HCT116 (cell line): ENCODE data around the gene CHST9. TPM values are rescaled to one million over a fixed set of nuclear protein-coding genes. Genes with fewer than 3 reads are reported as not detected.

Experiments used
- ATAC-seq: fragments of 200-7000 bp; cut with Tn5 transposase; 2 replicates; pipeline ENCODE4 v1.9.1; 2020; ENCODE audit warnings: mild to moderate bottlenecking, moderate library complexity
- BruUV-seq: library from RNA; stranded (reverse); fragments of 400-500 nt; replicated peaks from 2 replicates; lab custom pipeline; 2021; lab: Mats Ljungman, UMichigan
- CTCF ChIA-PET: fragments of 300-600 bp; sonication (Branson Sonifier 250); formaldehyde crosslinking; loops from one replicate; lab custom pipeline; 2021; ENCODE audit warnings: antibody characterized with exemption; lab: Charles Lee
- POLR2A ChIA-PET: fragments of 300-600, 350-600 bp; sonication (Branson Sonifier 250); formaldehyde crosslinking; loops from one replicate; lab custom pipeline; 2021; ENCODE audit warnings: antibody characterized with exemption; lab: Charles Lee
- RAD21 ChIA-PET, 2 experiments: fragments of 300-600 bp; sonication (Branson Sonifier 250); formaldehyde crosslinking; loops; one replicate each; lab custom pipeline; 2023; ENCODE audit warnings: low total read pairs in 2 of 2; ENCODE audit not compliant: uncharacterized antibody in 2 of 2, unreplicated experiment in 2 of 2, low non-redundant PET in 1 of 2; lab: Charles Lee
- DNase-seq: peaks from one replicate; pipeline ENCODE4 v3.0.0-alpha.2; 2010; ENCODE audit warnings: low read depth, low spot score
- H2AFZ ChIP-seq: fragments of 200-600 bp; shearing (Covaris generic), sonication (generic); 2 replicates; pipeline ENCODE4 v1.6.1; 2017; ENCODE audit warnings: low read depth, mixed run types, mixed read lengths, antibody characterized with exemption, low read length; ENCODE audit not compliant: poor library complexity, severe bottlenecking
- H3K27ac ChIP-seq: 2 replicates; pipeline ENCODE4 v1.5.1; 2012; ENCODE audit warnings: low read depth, low read length
- H3K27me3 ChIP-seq: fragments of 200-600 bp; sonication (generic); 2 replicates; pipeline ENCODE4 v1.6.1; 2016; ENCODE audit warnings: mixed run types, low read length, mixed read lengths; ENCODE audit not compliant: insufficient read depth
- H3K36me3 ChIP-seq, 2 experiments: fragments of 200-500 bp in 1 of 2; fragments of 200-600 bp in 1 of 2; sonication (Bioruptor generic) in 1 of 2; sonication (generic) in 1 of 2; 2 replicates each; pipeline versions ENCODE4 v1.5.1 to v1.6.1; 2014 to 2016; ENCODE audit warnings: low read length in 2 of 2, inconsistent platforms in 1 of 2, mixed read lengths in 1 of 2, mixed run types in 1 of 2; ENCODE audit not compliant: insufficient read depth in 2 of 2, control insufficient read depth in 1 of 2
- H3K4me1 ChIP-seq, 2 experiments: fragments of 200-600 bp in 1 of 2; sonication (generic) in 1 of 2; 2 replicates each; pipeline versions ENCODE4 v1.5.1 to v1.6.1; 2012 to 2017; ENCODE audit warnings: low read length in 2 of 2, inconsistent platforms in 1 of 2, mild to moderate bottlenecking in 1 of 2, mixed read lengths in 1 of 2, mixed run types in 1 of 2, moderate library complexity in 1 of 2; ENCODE audit not compliant: insufficient read depth in 2 of 2, control insufficient read depth in 1 of 2
- H3K4me2 ChIP-seq: fragments of 200-600 bp; sonication (generic); 2 replicates; pipeline ENCODE4 v1.6.1; 2017; ENCODE audit warnings: mixed run types, low read length, mixed read lengths
- H3K4me3 ChIP-seq, 2 experiments: fragments of 200-600 bp in 1 of 2; sonication (generic) in 1 of 2; replicated peaks in 1 of 2; 2 replicates each; pipeline ENCODE4 v1.5.1; 2011 to 2016; ENCODE audit warnings: low read length in 2 of 2, control low read depth in 1 of 2, low read depth in 1 of 2, mild to moderate bottlenecking in 1 of 2, mixed read lengths in 1 of 2, mixed run types in 1 of 2
- H3K79me2 ChIP-seq: fragments of 200-600 bp; sonication (generic); 2 replicates; pipeline ENCODE4 v1.6.1; 2017; ENCODE audit warnings: mild to moderate bottlenecking, mixed run types, low read length, moderate library complexity, mixed read lengths; ENCODE audit not compliant: insufficient read depth
- H3K9ac ChIP-seq: fragments of 200-600 bp; sonication (generic); 2 replicates; pipeline ENCODE4 v1.6.1; 2016; ENCODE audit warnings: low read length, mixed read lengths
- H3K9me2 ChIP-seq: fragments of 200-600 bp; sonication (generic), shearing (Covaris generic); 2 replicates; pipeline ENCODE4 v1.6.1; 2017; ENCODE audit warnings: mixed run types, mild to moderate bottlenecking, moderate library complexity; ENCODE audit not compliant: insufficient read depth
- H3K9me3 ChIP-seq, 2 experiments: fragments of 200-500 bp in 1 of 2; fragments of 200-600 bp in 1 of 2; sonication (Bioruptor generic) in 1 of 2; sonication (generic) in 1 of 2; 2 replicates each; pipeline ENCODE4 v1.6.1; 2014 to 2017; ENCODE audit warnings: low read length in 2 of 2, mixed read lengths in 2 of 2, inconsistent platforms in 1 of 2, low read depth in 1 of 2, mild to moderate bottlenecking in 1 of 2, mixed run types in 1 of 2, moderate library complexity in 1 of 2; ENCODE audit not compliant: control insufficient read depth in 1 of 2, insufficient read depth in 1 of 2
- H4K20me1 ChIP-seq: fragments of 200-600 bp; sonication (generic), shearing (Covaris generic); 2 replicates; pipeline ENCODE4 v1.6.1; 2017; ENCODE audit warnings: mixed run types, mild to moderate bottlenecking, moderate library complexity; ENCODE audit not compliant: insufficient read depth
- CEBPB ChIP-seq: IDR thresholded peaks from 2 replicates; pipeline ENCODE4 v1.6.1; 2012; ENCODE audit warnings: low read depth
- EGR1 ChIP-seq: IDR thresholded peaks from 2 replicates; pipeline ENCODE4 v1.6.1; 2012; ENCODE audit warnings: low read depth
- FOSL1 ChIP-seq: IDR thresholded peaks from 2 replicates; pipeline ENCODE4 v1.6.1; 2012; ENCODE audit warnings: low read depth
- JUND ChIP-seq: IDR thresholded peaks from 2 replicates; pipeline ENCODE4 v1.6.1; 2012
- POLR2A ChIP-seq: IDR thresholded peaks from 2 replicates; pipeline ENCODE4 v1.7.0; 2011; ENCODE audit warnings: borderline replicate concordance; ENCODE audit not compliant: insufficient read depth, insufficient read length; ENCODE audit errors: extremely low read depth
- SIN3A ChIP-seq: IDR thresholded peaks from 2 replicates; pipeline ENCODE4 v1.6.1; 2012; ENCODE audit warnings: low read depth
- SRF ChIP-seq: IDR thresholded peaks from 2 replicates; pipeline ENCODE4 v1.6.1; 2012; ENCODE audit warnings: low read depth
- TCF7L2 ChIP-seq: IDR thresholded peaks from 2 replicates; pipeline ENCODE4 v1.7.0; 2011; ENCODE audit warnings: borderline replicate concordance, inconsistent platforms; ENCODE audit not compliant: insufficient read depth, insufficient read length; ENCODE audit errors: extremely low read depth
- YY1 ChIP-seq: IDR thresholded peaks from 2 replicates; pipeline ENCODE4 v1.6.1; 2011; ENCODE audit warnings: low read length, low read depth, moderate library complexity, mild to moderate bottlenecking; ENCODE audit not compliant: insufficient replicate concordance; ENCODE audit errors: extremely low read depth
- ZFX ChIP-seq: fragments of 450-650 bp; IDR thresholded peaks from 2 replicates; pipeline ENCODE4 v1.6.1; 2017
- ZNF274 ChIP-seq: fragments of 200-500 bp; sonication (Bioruptor generic); IDR thresholded peaks from 2 replicates; pipeline ENCODE4 v1.6.1; 2014; ENCODE audit warnings: mild to moderate bottlenecking, low read depth, low read length, inconsistent platforms
- intact Hi-C: fragments of 100-400 bp; cut with micrococcal nuclease; formaldehyde crosslinking; loops from 2 replicates; pipeline ENCODE4 v1.10.0; 2022
- total RNA-seq: library from RNA; stranded (reverse); gene quantifications from one replicate; pipeline ENCODE4 v1.2.1, GENCODE V29; 2021; ENCODE audit not compliant: unreplicated experiment
- TF ChIP-seq, protein P1 (sequence below): IDR thresholded peaks from 2 replicates; pipeline ENCODE4 v1.6.1; 2012; ENCODE audit warnings: low read depth

The CHST9 gene
- total RNA-seq, 1 experiment from 2014 or later = not detected

DNA sequence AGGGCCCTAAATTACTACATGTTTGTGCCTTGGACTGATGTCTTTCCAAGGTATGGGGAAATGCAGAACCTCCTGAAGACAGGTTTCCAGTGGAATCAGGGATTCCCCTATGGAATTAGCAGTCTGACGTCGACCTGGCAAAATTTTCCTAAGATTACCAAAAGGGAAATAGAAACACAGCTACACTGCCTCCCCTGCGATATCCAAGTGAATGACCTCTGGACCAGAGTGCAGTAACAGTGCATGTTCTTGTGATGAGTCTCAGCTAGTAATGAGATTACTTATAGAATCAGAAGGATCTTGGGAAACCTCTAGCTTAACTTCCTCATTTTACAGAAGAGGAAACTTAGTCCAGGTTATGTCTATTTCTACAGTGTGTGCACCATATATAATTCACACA is 21.3 kb upstream of the CHST9 start:
- ChIA-PET RAD21 (no interaction called here), POLR2A (no interaction called here), CTCF (no interaction called here)
- Histone ChIP-seq H3K36me3 (no peaks in the 10 kb centered on the region), H3K27ac (no peak overlapping the region), H3K9ac (no peak overlapping the region), H4K20me1 (no peaks in the 10 kb centered on the region), H2AFZ (no peak overlapping the region), H3K79me2 (no peaks in the 10 kb centered on the region), H3K27me3 (no peaks in the 10 kb centered on the region), H3K9me2 (no peaks in the 10 kb centered on the region), H3K4me1 (no peaks in the 10 kb centered on the region), H3K4me3 (no peak overlapping the region), H3K9me3 (no peaks in the 10 kb centered on the region), H3K4me2 (no peak overlapping the region)
- no peak for ATAC-seq
- no peak for TF ChIP-seq FOSL1
- TF ChIP-seq ZFX = no peak
- TF ChIP-seq YY1 = no peak
- no peak for TF ChIP-seq JUND
- no peak for TF ChIP-seq SIN3A
- TF ChIP-seq CEBPB = no peak
- no peak for TF ChIP-seq ZNF274
- no peak for DNase-seq
- no TSS peak for BruUV-seq
- intact Hi-C loops = no loop called here

DNA sequence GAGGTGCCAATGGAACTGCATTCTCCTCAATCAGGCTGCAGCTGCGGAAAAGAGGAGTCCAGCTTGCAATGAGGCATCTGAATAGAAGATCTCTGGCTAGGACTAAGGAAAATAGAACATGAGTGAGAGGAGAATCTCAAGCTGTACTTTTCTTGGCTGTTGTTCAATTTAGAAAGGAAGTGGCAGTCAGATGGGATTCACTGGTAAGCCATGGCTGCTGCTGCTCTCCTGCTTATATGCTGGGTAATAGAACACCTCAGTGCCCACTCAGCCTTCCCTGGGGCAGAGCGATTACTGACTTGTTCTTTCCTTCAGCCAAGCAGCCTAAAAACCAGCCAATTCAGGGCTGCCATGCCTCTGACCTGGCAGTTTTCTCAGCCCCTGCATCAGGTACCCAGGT is 17.6 kb upstream of the CHST9 start:
- no peak for ATAC-seq
- DNase-seq = no peak
- ChIA-PET CTCF (no interaction called here), POLR2A (no interaction called here), RAD21 (no interaction called here)
- Histone ChIP-seq H3K36me3 (no peaks in the 10 kb centered on the region), H3K27ac (no peak overlapping the region), H2AFZ (no peak overlapping the region), H3K9ac (no peak overlapping the region), H3K27me3 (no peaks in the 10 kb centered on the region), H3K4me2 (no peak overlapping the region), H3K4me3 (no peak overlapping the region), H3K4me1 (no peaks in the 10 kb centered on the region), H3K79me2 (no peaks in the 10 kb centered on the region), H3K9me2 (no peaks in the 10 kb centered on the region), H3K9me3 (no peaks in the 10 kb centered on the region), H4K20me1 (no peaks in the 10 kb centered on the region)
- BruUV-seq = no TSS peak
- intact Hi-C loops = no loop called here
- TF ChIP-seq EGR1 (no peak), SRF (no peak), POLR2A (no peak), TCF7L2 (no peak)
- TF ChIP-seq, protein P1, sequence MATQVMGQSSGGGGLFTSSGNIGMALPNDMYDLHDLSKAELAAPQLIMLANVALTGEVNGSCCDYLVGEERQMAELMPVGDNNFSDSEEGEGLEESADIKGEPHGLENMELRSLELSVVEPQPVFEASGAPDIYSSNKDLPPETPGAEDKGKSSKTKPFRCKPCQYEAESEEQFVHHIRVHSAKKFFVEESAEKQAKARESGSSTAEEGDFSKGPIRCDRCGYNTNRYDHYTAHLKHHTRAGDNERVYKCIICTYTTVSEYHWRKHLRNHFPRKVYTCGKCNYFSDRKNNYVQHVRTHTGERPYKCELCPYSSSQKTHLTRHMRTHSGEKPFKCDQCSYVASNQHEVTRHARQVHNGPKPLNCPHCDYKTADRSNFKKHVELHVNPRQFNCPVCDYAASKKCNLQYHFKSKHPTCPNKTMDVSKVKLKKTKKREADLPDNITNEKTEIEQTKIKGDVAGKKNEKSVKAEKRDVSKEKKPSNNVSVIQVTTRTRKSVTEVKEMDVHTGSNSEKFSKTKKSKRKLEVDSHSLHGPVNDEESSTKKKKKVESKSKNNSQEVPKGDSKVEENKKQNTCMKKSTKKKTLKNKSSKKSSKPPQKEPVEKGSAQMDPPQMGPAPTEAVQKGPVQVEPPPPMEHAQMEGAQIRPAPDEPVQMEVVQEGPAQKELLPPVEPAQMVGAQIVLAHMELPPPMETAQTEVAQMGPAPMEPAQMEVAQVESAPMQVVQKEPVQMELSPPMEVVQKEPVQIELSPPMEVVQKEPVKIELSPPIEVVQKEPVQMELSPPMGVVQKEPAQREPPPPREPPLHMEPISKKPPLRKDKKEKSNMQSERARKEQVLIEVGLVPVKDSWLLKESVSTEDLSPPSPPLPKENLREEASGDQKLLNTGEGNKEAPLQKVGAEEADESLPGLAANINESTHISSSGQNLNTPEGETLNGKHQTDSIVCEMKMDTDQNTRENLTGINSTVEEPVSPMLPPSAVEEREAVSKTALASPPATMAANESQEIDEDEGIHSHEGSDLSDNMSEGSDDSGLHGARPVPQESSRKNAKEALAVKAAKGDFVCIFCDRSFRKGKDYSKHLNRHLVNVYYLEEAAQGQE = no peak
